ENCODE data around the gene ANXA5.

- TF ChIP-seq CTCF (IDR thresholded peaks at IDR 0.05; ENCODE audit: low read length) (no peak), EZH2 (IDR thresholded peaks at IDR 0.05; ENCODE audit: borderline replicate concordance, low read length) (no peak)
These were observed 34.6 kb downstream of the ANXA5 start for GRCh38 chr4:121662225-121662624.

Data from OCI-LY1 (cell line).